IMR-90 (cell line): ENCODE results near the gene PCDHA11.

ENCODE experiments used
- BHLHE40 ChIP-seq: fragments of 150-350 bp; IDR thresholded peaks from 2 replicates; pipeline ENCODE4 v1.6.1; 2016; ENCODE audit warnings: mild to moderate bottlenecking, low read depth, low read length
- ELK1 ChIP-seq: fragments of 150-350 bp; IDR thresholded peaks from 2 replicates; pipeline ENCODE4 v1.6.1; 2016; ENCODE audit warnings: low read depth, mild to moderate bottlenecking, low read length, moderate library complexity, borderline replicate concordance
- FOS ChIP-seq: fragments of 150-350 bp; IDR thresholded peaks from 2 replicates; pipeline ENCODE4 v1.6.1; 2016; ENCODE audit warnings: low read depth, low read length
- MAZ ChIP-seq: IDR thresholded peaks from 2 replicates; pipeline ENCODE4 v1.6.1; 2012; ENCODE audit warnings: low read depth, mild to moderate bottlenecking, low read length, improper control_type of control experiment, moderate library complexity, borderline replicate concordance
- MXI1 ChIP-seq: IDR thresholded peaks from 2 replicates; pipeline ENCODE4 v1.6.1; 2012; ENCODE audit warnings: low read depth, mild to moderate bottlenecking, low read length, moderate library complexity, borderline replicate concordance
- POLR2A ChIP-seq: IDR thresholded peaks from 2 replicates; pipeline ENCODE4 v1.6.1; 2012; ENCODE audit warnings: mild to moderate bottlenecking, low read depth, low read length
- RAD21 ChIP-seq: IDR thresholded peaks from 2 replicates; pipeline ENCODE4 v1.6.1; 2012; ENCODE audit warnings: low read length, improper control_type of control experiment
- RFX5 ChIP-seq: IDR thresholded peaks from 2 replicates; pipeline ENCODE4 v1.8.0; 2012; ENCODE audit warnings: low read depth, mild to moderate bottlenecking, low read length, moderate library complexity
- TF ChIP-seq, protein P1 (sequence below): conservative IDR thresholded peaks from 2 replicates; pipeline ENCODE4 v1.5.1; 2012; ENCODE audit warnings: mild to moderate bottlenecking, low read depth, low read length, improper control_type of control experiment

DNA sequence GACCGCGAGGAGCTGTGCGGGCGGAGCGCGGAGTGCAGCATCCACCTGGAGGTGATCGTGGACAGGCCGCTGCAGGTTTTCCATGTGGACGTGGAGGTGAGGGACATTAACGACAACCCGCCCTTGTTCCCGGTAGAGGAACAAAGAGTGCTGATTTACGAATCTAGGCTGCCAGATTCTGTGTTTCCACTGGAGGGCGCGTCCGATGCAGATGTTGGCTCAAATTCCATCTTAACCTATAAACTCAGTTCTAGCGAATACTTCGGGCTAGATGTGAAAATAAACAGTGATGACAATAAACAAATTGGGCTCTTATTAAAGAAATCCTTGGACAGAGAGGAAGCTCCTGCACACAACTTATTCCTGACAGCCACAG is 40.4 kb upstream of the PCDHA11 start:
- TF ChIP-seq MAZ = no peak
- TF ChIP-seq, protein P1, sequence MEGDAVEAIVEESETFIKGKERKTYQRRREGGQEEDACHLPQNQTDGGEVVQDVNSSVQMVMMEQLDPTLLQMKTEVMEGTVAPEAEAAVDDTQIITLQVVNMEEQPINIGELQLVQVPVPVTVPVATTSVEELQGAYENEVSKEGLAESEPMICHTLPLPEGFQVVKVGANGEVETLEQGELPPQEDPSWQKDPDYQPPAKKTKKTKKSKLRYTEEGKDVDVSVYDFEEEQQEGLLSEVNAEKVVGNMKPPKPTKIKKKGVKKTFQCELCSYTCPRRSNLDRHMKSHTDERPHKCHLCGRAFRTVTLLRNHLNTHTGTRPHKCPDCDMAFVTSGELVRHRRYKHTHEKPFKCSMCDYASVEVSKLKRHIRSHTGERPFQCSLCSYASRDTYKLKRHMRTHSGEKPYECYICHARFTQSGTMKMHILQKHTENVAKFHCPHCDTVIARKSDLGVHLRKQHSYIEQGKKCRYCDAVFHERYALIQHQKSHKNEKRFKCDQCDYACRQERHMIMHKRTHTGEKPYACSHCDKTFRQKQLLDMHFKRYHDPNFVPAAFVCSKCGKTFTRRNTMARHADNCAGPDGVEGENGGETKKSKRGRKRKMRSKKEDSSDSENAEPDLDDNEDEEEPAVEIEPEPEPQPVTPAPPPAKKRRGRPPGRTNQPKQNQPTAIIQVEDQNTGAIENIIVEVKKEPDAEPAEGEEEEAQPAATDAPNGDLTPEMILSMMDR = no peak
- no peak for TF ChIP-seq POLR2A
- TF ChIP-seq RAD21 = no peak
- no peak for TF ChIP-seq ELK1
- no peak for TF ChIP-seq FOS
- TF ChIP-seq RFX5 = no peak
- TF ChIP-seq MXI1 = no peak
- no peak for TF ChIP-seq BHLHE40
